OCI-M2 (cell line): ENCODE results near the gene OLIG1.

Experiments used
- DNase-seq: peaks from one replicate; lab custom pipeline; 2025; ENCODE audit not compliant: unreplicated experiment; lab: John Stamatoyannopoulos, UW

OLIG1 gene

GRCh38 chr21:33063375-33063883, 6.5 kb upstream of the OLIG1 start:
- DNase-seq: no peak

- no peak for DNase-seq
These were observed 5.9 kb upstream of the OLIG1 start for GRCh38 chr21:33063907-33064622.

GRCh38 chr21:33064623-33065390, 5.1 kb upstream of the OLIG1 start:
- DNase-seq: no peak

GRCh38 chr21:33067043-33067442, 2.9 kb upstream of the OLIG1 start:
- DNase-seq: no peak

- DNase-seq: no peak
These were observed 2.5 kb upstream of the OLIG1 start for GRCh38 chr21:33067457-33067856.

GRCh38 chr21:33069243-33069642, 698 bp upstream of the OLIG1 start:
- no peak for DNase-seq

GRCh38 chr21:33069645-33069993, 322 bp upstream of the OLIG1 start:
- DNase-seq: no peak

GRCh38 chr21:33070744-33070997, 730 bp downstream of the OLIG1 start:
- DNase-seq: no peak

- DNase-seq: no peak
These were observed 1.2 kb downstream of the OLIG1 start for GRCh38 chr21:33070998-33071769.

- no peak for DNase-seq
These were observed 1.9 kb downstream of the OLIG1 start for GRCh38 chr21:33071770-33072306.

GRCh38 chr21:33073636-33074035, 3.7 kb downstream of the OLIG1 start:
- DNase-seq: no peak

GRCh38 chr21:33075128-33075527, 5.2 kb downstream of the OLIG1 start:
- DNase-seq: no peak

- DNase-seq: no peak
These were observed 5.8 kb downstream of the OLIG1 start for GRCh38 chr21:33075596-33076195.

- no peak for DNase-seq
These were observed 6.8 kb downstream of the OLIG1 start for GRCh38 chr21:33076600-33077329.

GRCh38 chr21:33078907-33079582, 9.1 kb downstream of the OLIG1 start:
- no peak for DNase-seq

- DNase-seq: no peak
These were observed 10.4 kb downstream of the OLIG1 start for GRCh38 chr21:33080376-33080775.

- no peak for DNase-seq
These were observed 10.8 kb downstream of the OLIG1 start for GRCh38 chr21:33080776-33081175.

- DNase-seq: no peak
These were observed 18.4 kb downstream of the OLIG1 start for GRCh38 chr21:33088384-33088783.

- DNase-seq: no peak
These were observed 19.6 kb downstream of the OLIG1 start for GRCh38 chr21:33089395-33090119.
